GM19193 (cell line): ENCODE measurements around the gene SUCO.

Experiments
- POLR2A ChIP-seq: IDR thresholded peaks from 4 replicates; pipeline ENCODE4 v1.6.1; 2011; ENCODE audit not compliant: insufficient read depth, insufficient read length; ENCODE audit errors: extremely low read depth

The SUCO gene

DNA sequence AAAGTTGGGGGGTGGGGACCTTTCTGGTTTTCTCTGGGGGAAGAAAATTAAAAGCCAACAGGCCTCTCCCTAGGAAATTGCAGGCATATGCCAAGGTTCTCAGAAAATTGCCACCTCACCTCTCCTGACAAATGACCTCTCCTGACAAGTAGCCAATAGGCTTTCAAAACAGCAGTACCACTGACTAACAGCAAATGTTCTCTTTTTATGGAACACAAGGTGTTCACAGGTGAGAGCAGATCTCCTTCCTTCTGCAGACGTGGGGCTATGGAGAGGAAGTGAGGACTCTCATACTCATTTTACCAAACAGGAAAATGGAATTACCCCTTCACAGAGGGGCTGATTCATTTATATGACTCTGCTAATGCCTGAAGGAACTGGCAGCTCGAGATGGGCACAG lies 32.7 kb upstream of the SUCO start:
- no peak for TF ChIP-seq POLR2A

DNA sequence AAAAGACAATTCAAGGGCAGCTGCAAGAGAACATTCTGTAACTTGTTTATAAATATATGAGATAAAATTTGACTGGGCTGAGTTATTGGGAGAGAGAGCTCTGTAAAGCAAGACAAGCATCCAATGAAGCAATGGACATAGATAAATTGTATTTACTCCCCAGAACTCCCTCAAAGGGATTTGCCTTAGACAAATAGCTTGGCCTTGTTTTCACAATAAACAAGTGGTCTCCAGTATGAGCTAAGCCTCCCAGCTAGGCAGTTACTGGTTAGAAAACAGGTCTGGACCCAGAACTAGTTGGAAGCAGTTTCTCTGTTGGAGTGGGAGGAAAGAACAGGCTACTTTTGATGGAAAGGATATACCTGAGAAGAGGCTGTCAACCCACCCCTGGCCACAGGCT lies 25.2 kb upstream of the SUCO start:
- TF ChIP-seq POLR2A = no peak

DNA sequence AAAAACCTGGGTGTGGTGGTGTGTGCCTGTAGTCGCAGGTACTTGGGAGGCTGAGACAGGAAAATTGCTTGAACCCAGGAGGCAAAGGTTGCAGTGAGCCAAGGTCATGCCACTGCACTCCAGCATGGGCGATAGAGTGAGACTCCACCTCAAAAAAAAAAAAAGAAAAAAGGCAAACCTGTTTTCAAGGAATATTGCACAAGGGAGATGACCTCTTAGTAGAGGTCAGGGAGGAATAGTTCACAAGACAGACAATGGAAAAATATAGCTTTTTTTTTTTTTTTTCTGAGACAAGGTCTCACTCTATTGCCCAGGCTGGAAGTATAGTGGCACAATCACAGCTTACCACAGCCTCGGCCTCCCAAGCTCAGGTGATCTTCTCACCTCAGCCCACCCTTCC lies 22.5 kb upstream of the SUCO start:
- TF ChIP-seq POLR2A = no peak

DNA sequence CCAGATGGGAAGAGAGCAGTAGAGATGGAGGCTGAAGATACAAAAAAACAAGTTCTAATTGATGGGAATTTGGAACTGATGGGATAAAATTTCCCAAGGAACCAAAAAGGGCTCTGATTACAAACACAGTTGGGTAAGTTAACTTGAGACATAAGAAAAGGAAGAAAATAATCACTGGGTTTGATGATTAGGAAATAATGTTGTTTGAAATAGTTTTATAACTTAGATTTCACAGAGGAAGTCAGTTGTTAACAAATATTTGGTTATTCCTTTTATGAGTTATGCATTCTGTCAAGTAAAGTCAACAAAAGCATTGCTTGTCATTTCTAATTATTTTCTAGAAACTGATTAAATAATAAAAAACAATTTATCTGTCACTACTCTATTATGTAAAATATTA lies 20.4 kb upstream of the SUCO start:
- TF ChIP-seq POLR2A = no peak

DNA sequence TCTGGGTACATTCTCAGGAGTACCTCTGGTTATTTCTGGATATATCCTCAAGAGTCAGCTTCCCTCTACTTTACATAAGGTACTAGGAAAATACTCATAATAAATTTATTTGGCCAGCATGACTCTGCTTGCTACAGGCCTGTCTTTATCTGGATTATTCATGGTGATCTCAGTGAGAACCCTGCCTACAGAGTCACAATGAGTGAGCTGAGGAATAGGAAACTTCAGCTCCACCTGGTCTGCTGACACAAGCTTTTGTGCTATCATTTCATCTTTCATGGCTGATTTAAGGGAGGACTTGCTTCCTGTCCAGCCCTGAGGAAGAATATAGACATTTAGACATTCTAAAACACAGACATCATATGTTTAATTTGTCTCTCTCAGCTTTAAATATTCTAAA lies 19.5 kb upstream of the SUCO start:
- no peak for TF ChIP-seq POLR2A

DNA sequence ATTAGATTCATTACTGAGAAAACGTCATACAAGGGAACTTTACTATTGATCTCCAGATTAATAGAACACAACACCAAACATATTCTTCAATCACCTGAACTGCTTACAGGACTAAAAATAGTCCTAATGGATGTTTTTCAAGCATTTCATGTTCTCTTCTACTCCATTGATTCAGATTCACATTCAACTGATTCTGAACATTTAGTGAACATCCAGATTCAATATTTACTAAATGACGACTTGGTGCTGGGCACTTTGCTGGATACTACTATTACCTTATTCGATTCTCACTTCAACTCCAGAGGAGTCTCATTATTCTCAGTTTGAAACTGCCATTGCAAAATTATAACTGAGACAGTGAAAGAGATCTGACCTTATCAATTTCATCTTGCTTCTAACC lies 18.8 kb upstream of the SUCO start:
- TF ChIP-seq POLR2A = no peak

DNA sequence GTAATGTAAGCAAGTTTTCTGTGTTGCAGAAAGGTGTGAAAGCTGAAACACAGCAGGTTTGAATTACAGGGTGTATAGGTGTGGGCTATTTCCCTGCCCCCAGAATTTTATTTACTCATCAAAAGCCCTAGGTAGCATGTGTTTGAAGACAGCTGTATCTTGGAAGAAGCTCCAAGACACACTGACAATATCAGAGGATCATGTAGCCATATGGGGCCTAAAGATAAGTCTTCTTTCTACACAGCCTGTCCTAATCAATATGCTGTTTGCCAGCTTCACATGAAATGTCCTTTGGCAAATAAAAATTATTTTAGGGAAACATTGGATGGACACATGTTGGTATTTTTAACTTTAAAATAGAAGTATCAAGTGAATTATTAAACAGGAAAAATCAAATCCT lies 17.5 kb upstream of the SUCO start:
- no peak for TF ChIP-seq POLR2A

DNA sequence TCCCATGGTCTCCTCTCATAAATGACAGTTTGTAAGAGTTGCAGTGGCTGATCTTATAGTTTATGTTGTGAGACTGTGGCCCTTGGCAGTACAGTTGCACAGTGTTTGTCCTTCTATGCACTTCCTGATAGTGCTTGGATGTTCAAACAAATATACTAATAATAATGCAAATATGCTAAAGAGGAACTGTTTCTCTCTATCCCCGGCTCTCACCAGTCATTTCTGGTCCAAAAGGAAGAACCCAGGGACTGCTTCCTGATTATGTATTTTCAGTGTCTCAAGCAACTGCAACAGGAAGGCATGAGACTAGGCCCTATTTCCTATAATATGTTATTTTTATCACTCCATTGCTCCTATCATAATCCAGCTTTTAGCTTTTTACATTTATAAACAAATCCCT lies 17.0 kb upstream of the SUCO start:
- no peak for TF ChIP-seq POLR2A

DNA sequence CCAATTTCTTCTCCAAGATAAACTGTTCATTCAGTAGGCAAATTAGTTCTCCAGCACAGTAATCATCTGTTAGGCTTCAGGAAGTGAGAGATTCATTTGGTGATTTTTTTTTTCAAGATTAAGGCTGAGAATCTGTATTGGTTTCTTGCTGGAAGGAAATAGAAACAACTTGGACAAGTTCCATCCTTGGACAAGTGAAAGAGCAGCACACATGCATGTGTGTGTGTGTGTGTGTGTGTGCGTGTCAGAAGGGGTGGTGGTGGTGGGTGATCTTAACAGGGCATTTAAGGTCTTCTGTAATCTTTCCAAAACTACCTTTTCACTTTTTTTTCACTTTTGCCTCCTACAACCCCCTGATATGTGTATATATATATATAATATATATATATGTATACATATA lies 15.9 kb upstream of the SUCO start:
- no peak for TF ChIP-seq POLR2A

DNA sequence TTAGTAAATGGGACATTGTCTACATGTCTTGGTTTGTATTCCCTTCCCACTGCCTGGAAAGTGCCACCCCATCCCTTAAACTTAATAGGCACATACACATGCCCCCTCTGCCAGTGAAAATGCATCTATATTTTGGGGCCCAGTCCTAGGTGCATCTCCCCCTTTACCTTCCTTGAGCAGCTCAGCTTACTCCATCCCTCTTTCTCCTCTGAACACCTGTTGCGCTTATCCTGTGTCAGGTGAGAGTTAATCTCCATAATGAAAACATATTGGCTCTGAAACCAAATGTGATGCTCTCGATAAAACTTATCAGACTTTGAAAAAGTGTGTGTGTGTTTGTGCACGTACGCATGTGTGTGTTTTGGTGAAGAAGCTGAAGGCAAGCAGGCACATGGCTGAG lies 15.4 kb upstream of the SUCO start:
- TF ChIP-seq POLR2A = no peak

DNA sequence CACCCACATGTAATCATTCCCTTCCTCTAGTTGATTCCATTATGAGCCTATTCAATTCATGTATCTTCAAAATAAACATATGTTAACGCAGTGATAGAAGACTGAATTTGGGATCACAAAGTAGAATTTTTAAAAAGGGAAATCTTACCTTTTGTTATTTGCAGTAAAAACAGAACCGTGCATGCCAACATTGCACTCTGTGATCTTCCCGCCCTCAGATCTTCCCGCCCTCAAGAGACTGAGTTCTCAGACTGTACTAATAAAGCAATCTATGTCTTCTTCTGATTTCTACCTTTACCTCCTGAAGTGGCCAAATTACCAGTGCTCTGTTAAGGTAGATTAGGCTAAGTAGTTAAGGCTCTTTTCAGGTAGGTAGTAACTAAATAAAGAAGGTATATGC lies 3.6 kb upstream of the SUCO start:
- TF ChIP-seq POLR2A = no peak

DNA sequence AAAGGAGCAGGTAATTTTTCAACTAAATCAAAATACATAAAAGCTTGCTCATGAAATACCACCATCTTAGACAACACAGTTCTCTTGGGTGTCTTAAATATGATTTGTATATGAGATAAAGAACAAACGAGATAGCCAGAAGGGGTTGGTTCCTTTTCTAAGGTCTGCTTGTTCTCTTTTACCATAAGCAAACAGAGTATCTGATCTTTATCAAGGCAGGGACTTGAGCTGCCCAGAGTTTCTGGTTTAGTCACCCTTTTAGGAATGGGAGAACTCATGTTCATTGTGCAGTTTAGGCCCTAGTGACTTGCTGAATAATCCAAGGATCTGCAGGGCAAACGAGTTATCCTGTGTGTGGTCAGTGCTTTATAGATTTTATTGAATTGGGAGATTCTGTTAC lies 3.0 kb upstream of the SUCO start:
- TF ChIP-seq POLR2A = no peak

DNA sequence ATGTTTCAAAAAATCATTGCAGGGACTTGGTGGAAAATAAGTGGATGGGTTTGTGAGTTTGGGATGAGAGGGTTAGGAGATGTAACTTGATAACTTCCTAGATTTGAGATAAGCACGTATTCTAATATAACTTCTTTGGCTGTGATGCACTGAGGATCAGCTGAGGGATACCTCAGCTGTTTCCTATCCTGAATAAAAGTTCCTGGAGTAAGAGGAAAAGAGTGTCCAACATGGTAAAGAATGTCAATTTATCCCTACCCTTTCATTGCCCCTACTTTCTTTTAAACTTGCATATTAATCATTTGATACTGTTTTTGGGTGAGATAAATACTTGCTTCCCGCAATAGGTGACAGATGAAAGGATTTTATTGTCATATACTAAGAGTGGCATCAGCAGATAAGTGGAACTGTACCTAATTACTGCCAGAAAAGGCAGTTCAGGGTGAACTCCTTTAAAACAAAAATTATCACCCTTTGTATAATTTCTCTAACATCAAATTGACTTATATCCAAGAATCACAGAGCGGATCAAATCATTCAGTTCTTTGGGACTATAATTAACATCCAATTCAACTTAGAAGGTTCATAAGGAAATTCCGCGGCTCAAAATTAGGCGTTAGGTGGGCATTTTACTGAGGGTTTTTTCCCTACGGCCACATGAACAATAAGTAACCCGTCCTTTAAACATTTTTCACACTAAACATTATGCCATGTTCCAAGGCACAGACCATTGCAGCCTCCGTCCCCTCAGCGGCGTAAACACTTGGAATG lies 1.4 kb upstream of the SUCO start:
- no peak for TF ChIP-seq POLR2A

DNA sequence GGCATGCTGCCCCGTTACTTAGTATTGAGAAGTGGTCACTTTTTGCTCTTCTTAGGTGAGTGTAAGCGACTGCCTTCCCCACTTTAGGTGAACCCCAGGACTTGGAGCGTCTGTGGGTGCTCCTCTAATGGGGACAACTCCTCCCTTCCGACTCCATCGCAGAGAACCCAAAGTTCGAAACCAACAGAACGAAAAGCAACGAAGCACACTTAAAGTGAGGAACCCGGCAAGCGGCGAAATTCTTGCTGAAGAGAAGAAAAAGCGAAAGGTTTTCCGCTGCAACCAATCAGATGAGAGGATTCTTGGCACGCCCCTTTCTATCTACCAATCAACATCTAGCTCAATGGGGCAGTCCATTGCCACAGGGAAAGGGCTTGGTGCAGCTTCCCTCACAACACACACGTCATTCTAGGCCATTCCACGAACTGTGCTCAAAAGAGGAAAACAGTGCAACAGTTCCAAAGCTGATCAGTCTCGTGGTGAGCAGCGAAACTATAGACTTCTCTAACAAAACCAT lies 709 bp upstream of the SUCO start:
- peak; percentile 74 for TF ChIP-seq POLR2A

DNA sequence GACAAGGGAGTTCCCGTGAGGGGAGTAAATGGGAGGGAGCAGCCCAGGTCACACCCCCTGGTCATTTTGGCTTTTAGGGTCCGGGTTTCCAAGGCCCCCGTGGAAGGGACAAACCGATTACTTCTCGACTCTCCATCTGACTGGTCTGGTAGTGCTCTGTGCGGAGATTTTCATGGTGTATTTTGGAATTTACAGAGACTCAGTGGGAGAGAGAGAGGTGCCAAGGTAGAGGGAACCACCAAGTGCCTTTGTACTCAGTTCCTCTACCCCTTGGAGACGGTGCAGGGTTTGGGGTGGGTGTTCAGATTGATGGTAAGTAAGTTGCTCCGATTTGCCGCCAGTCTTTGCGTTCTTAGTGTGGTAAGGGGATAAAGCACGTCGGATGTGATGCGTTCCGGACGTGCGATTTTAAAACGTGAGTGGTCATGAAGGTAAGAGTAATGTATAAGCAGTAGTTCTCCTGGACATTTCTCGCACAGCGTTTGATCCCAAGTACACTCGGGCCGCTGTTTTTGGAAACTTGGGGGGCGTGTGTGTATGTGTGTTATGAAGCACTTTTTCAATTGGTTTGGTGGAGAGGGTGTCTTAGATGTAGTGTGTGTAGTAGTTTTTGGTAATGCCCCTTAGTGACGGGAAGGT lies 682 bp downstream of the SUCO start:
- no peak for TF ChIP-seq POLR2A

DNA sequence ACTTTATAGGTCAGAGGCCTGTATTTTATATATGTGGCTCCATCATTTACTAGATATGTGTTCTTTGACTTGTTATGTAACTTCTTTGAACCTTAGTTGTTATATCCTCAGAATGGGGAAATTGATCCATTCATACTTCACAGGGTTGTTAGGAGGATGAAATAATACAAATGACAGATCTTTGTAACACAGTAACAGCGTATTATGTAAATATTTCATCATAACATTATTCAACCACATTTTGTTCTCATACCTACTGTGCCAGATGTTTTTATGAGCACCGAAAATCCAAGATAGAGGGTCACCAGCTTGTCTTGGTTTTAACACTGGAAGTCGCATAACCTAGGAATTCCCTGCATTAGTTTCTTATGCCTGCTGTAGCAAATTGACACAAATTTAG lies 3.3 kb downstream of the SUCO start:
- no peak for TF ChIP-seq POLR2A

DNA sequence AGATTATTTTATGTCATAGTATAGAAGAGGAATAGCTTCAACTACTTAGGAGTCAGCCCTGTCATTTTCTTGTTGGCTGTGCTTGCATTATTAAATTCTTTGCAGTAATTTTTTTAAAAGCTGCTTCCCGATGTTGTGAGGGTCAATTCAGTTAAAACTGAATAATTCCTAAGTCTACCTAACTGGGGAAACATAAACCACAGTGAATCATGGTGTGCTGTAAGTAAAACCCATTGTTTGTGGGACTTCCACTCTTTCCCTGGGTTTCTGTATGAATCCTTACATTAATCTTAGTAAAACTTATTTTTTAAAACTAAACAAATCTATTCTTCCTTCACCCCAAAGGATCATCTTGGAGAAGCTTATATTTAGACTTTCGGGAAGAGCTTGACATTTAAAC lies 4.4 kb downstream of the SUCO start:
- no peak for TF ChIP-seq POLR2A

DNA sequence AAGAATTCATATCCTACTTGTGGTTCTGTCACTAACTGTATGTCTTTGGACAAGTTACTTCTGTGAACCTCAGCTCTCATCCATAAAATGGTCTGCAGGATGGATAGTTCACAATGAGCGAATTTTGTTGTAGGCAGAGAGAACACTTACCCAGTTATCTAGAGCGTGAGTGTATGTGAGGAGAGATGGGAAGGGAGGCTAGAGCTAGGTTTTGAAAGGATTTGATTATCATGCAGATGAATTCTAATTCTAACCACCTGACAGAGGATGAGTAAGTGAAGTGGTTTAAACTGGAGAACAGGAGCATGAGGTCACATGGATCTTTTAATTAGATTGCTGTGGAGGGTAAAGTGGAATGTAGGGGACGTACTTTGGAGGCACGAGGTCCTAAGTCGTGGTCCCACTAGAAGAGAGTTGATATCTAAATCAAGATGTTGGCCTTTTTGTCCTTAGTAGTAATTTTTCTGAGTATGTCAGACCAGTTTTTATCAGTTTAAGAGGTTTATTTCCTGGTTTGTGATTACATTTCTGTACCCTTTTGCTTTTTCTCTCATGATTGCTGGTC lies 5.0 kb downstream of the SUCO start:
- no peak for TF ChIP-seq POLR2A
